ENCODE results near the gene MUSK.

DNA sequence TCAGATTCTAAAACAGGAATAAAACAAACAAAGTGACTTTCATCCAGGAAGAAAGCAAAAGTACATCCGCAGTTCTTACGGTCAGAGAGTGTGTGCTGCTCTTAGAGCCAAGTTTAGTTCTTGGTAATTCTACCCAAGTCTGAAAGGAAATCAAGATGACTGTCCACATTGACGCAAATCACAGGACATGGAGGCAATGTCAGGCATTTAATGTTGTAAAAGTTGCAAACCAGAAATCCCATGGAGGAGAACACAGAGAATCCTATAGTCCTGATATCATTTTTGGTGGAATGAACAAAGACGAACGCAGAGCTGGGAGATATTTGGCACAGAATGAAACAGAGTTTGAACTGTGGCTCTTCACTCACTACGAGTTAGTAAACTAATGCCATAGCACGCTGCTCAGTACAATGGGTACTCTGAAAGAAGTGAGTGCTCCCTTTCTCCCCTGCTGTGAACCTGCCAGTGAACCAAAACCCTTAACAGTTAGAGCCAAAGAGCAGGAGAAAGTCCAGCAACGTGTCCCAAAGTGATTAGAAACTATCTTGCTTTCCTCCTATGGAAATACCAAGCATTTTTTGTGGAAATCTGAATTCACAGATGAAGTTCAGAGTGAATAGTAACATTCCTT lies 74.3 kb downstream of the MUSK start:
- TF ChIP-seq, protein P1, sequence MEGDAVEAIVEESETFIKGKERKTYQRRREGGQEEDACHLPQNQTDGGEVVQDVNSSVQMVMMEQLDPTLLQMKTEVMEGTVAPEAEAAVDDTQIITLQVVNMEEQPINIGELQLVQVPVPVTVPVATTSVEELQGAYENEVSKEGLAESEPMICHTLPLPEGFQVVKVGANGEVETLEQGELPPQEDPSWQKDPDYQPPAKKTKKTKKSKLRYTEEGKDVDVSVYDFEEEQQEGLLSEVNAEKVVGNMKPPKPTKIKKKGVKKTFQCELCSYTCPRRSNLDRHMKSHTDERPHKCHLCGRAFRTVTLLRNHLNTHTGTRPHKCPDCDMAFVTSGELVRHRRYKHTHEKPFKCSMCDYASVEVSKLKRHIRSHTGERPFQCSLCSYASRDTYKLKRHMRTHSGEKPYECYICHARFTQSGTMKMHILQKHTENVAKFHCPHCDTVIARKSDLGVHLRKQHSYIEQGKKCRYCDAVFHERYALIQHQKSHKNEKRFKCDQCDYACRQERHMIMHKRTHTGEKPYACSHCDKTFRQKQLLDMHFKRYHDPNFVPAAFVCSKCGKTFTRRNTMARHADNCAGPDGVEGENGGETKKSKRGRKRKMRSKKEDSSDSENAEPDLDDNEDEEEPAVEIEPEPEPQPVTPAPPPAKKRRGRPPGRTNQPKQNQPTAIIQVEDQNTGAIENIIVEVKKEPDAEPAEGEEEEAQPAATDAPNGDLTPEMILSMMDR (IDR thresholded peaks at IDR 0.05) = no peak
- TF ChIP-seq POLR2A (IDR thresholded peaks at IDR 0.05) = peak in 1 of 2 donors; percentile 57
